ENCODE data around the gene PHETA1. TPM values are rescaled to one million over a fixed set of nuclear protein-coding genes. Genes with fewer than 3 reads are reported as not detected.
"Not testable (repeated sequence)": the region's sequence is repeated elsewhere in the genome, so short reads cannot be mapped to it uniquely, and the experiment has no call there.

Gene PHETA1
- total and polyA plus RNA-seq, 8 donors, result 7.2 to 20.5 (median 10.4) TPM

DNA sequence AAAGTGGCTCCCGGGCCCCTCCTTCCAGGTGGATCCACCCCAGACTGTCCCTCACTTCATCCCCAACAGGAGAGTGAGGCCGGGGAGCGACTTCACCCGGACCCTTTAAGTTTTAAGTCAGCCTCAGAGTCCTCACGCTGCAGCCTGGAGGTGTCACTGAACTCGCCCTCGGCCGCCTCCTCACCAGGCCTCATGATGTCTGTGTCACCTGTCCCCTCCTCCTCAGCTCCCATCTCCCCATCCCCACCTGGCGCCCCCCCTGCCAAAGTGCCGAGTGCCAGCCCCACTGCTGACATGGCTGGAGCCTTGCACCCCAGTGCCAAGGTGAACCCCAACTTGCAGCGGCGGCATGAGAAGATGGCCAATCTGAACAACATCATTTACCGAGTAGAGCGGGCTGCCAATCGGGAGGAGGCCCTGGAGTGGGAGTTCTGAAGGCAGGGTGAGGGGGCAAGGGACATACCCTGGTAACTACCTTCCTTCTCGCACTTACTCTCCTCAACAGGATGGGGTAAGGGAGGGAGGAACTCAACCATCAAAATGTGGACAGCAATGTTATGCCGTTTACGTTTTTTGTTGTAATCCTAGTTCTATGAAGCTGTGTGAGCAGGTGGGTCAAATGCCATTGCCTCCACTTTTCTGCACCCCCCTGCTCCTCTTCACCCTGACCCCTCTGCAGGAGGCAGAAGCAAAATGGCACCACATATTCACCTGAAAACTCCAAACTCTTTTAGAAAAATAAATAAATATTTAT is 20.8 kb downstream of the PHETA1 start:
- no peaks in the 10 kb centered on the region for H3K27me3 ChIP-seq
- no peaks in the 10 kb centered on the region for H3K36me3 ChIP-seq
- intact Hi-C loops (cut with DNase I), result no loop called here
- DNase-seq, result no peak
- TF ChIP-seq, protein P1, sequence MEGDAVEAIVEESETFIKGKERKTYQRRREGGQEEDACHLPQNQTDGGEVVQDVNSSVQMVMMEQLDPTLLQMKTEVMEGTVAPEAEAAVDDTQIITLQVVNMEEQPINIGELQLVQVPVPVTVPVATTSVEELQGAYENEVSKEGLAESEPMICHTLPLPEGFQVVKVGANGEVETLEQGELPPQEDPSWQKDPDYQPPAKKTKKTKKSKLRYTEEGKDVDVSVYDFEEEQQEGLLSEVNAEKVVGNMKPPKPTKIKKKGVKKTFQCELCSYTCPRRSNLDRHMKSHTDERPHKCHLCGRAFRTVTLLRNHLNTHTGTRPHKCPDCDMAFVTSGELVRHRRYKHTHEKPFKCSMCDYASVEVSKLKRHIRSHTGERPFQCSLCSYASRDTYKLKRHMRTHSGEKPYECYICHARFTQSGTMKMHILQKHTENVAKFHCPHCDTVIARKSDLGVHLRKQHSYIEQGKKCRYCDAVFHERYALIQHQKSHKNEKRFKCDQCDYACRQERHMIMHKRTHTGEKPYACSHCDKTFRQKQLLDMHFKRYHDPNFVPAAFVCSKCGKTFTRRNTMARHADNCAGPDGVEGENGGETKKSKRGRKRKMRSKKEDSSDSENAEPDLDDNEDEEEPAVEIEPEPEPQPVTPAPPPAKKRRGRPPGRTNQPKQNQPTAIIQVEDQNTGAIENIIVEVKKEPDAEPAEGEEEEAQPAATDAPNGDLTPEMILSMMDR (IDR thresholded peaks at IDR 0.05), result no peak
- no peak for ATAC-seq
- H3K4me1 ChIP-seq, result no peaks in the 10 kb centered on the region
- H3K27ac ChIP-seq, result no peak overlapping the region
- H3K9me3 ChIP-seq, result peaks cover 0 to 22% of the 10 kb centered on the region in 2 donors
- H3K4me3 ChIP-seq, result no peak overlapping the region

DNA sequence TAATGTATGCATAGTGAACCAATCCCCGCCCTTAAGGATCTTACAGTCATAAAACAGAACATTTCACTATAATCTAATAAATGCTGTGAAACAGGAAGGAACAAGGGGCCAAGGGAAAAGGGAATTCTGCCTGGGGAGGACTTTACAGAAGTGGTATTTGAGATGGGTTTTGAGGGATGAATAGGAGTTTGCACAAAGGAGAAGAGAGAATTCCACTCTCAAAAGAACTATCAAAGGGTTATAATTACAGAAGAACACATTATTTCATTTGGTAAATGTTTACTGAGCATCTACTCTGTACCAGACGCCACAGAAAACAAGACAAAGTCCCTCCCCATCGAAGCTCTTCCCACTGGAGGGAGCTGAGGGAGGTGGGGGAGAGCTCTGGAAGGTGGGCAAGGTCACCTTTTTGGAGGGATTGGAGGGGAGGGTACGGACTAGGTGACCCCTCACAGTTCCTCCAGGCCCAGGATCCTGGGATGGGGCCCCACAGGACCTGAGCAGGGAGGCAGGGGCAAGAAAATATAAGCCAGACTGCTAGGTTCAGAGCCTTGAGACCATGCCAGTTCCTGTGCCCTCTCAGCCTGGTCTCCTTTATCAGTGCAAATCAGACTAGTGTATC is 24.5 kb downstream of the PHETA1 start:
- ATAC-seq (no peak), DNase-seq (no peak)
- TF ChIP-seq, protein P1 (IDR thresholded peaks at IDR 0.05), result no peak
- no peaks in the 10 kb centered on the region for H3K4me1 ChIP-seq
- intact Hi-C loops (cut with DNase I), result no loop called here
- no peak overlapping the region for H3K27ac ChIP-seq
- no peaks in the 10 kb centered on the region for H3K36me3 ChIP-seq
- H3K9me3 ChIP-seq, result peaks cover 0 to 21% of the 10 kb centered on the region in 2 donors
- no peak overlapping the region for H3K4me3 ChIP-seq
- H3K27me3 ChIP-seq, result no peaks in the 10 kb centered on the region

DNA sequence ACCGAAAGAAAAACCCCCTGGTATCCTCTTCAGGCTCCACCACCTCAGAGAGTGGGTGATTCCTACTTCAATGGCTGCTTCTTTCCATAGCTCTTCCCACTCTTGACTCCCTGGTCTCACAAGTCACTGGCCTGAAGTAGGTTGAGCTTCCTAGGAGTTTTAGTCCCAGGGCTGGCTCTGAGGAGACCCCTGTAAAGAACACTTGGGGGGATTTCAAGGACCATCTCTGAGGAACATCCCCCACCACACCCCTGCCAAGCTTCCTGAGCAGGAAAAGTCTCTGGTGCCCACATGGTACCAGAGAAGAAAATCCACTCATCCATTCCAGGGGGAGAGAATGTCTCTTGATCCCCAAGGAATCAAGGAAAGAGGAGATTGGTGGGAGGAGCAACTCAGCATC is 25.7 kb downstream of the PHETA1 start:
- intact Hi-C loops (cut with DNase I), result no loop called here
- peaks cover 0 to 9% of the 10 kb centered on the region in 2 donors for H3K9me3 ChIP-seq
- no peak overlapping the region for H3K4me3 ChIP-seq
- no peaks in the 10 kb centered on the region for H3K4me1 ChIP-seq
- ATAC-seq, result no peak
- no peak for DNase-seq
- TF ChIP-seq, protein P1 (IDR thresholded peaks at IDR 0.05), result no peak
- H3K27me3 ChIP-seq, result no peaks in the 10 kb centered on the region
- H3K27ac ChIP-seq, result no peak overlapping the region
- H3K36me3 ChIP-seq, result no peaks in the 10 kb centered on the region

DNA sequence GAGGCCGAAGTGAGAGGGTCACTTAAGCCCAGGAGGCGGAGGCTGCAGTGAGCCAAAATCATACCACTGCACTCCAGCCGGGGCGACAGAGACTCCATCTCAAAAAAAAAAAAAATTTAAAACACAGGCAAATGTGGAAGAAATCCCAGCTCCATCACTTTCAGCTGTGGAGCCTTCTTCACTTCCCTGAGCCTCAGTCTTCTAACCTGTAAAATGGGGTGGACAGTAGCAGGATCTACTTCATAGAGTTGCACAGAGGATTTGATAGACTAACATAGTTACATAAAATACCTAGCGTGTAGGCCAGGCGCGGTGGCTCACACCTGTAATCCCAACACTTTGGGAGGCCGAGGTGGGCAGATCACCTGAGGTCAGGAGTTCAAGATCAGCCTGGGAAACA is 26.5 kb downstream of the PHETA1 start:
- no peak for DNase-seq
- Histone ChIP-seq H3K36me3 (no peaks in the 10 kb centered on the region), H3K27me3 (no peaks in the 10 kb centered on the region), H3K4me3 (no peak overlapping the region), H3K9me3 (peaks cover 0 to 1% of the 10 kb centered on the region in 2 donors), H3K27ac (no peak overlapping the region), H3K4me1 (no peaks in the 10 kb centered on the region)
- intact Hi-C loops (cut with DNase I), result no loop called here
- no peak for ATAC-seq
- TF ChIP-seq, protein P1 (IDR thresholded peaks at IDR 0.05), result no peak

DNA sequence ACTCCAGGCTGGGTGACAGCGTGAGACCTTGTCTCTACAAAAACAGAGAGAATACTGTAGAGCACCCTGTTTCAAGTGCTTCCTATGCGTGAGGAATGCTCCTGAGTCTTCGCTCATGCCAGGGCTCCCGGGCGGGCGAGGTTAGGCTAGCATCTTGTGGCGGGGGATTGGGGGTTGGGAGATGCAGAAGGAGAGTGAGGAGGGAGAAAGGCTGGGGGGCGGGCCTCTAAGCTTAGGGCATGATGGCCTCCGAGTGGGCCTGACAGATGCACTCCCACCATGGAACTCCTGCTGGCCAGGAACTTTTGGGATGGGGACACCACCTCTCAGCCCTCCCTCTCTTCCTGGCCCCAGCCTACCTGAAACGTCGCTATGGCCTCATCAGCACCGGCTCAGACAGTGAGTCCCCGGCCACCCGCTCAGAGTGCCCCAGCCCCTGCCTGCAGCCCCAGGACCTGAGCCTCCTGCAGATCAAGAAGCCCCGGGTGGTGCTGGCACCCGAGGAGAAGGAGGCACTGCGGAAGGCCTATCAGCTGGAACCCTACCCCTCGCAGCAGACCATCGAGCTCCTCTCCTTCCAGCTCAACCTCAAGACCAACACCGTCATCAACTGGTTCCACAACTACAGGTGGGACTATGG is 27.3 kb downstream of the PHETA1 start:
- TF ChIP-seq, protein P1 (IDR thresholded peaks at IDR 0.05), result no peak
- H3K36me3 ChIP-seq, result no peaks in the 10 kb centered on the region
- intact Hi-C loops (cut with DNase I), result no loop called here
- H3K4me1 ChIP-seq, result no peaks in the 10 kb centered on the region
- DNase-seq, result no peak
- ATAC-seq, result no peak
- H3K9me3 ChIP-seq, result no peaks in the 10 kb centered on the region
- H3K27me3 ChIP-seq, result no peaks in the 10 kb centered on the region
- H3K27ac ChIP-seq, result no peak overlapping the region
- no peak overlapping the region for H3K4me3 ChIP-seq

DNA sequence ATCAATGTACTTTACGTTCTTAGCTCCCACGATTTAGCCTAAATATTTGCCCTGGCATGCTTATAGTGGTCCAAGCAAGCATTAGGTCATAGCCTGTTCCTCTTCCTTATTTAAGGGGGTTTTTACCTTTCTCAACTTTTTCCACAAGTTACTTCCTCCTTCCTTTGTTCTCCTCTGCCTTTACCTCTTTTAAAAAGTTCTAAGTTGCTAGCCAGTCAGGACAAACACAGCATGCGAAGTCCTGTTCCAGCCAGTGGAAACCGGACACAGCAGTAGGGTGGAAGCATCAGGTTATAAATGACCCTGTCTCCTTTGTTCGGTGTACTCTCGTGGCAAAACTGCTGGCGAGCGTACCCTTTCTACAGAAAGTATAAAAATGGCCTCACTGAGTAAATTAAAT is 28.2 kb downstream of the PHETA1 start:
- H3K9me3 ChIP-seq; H3K27ac ChIP-seq; H3K27me3 ChIP-seq; DNase-seq; H3K4me1 ChIP-seq; intact Hi-C loops (cut with DNase I); H3K36me3 ChIP-seq; ATAC-seq; H3K4me3 ChIP-seq: not testable (repeated sequence)

Measured in left lung (tissue), 10 donors.